ENCODE results near the gene ELF4.

ELF4 gene

DNA sequence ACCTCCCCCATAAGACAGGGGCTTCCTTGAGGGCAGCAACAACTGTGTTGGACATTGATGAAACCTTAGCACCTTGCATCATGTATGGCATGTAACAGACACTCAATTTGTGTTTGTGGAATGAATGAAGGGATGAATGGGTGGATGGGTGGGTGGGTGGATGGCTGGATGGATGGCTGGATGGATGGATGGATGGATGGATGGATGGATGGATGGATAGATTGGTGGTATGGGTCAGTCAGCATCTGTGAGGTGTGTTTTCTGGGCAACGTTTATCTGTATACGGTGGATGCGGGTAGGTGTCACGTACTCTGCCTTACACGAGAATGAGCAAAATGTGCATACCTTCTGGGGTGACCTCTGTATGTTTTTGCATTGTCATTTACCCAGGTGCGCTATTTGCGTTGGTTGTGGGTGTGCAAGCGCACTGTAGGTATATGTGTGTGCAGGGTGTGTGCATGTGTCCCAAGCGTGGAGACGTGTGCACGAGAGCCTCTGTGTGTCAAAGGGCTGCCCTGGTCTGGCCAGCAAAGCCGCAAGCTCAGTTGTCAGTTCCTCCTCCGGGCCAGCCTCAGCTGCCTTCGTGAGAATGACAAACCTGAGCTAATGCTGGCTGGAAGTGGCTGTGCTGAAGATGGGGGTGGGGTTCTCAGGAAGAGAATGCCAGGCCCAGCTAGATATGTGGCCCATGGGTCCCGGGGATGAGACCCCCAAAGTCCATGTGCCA lies 26.5 kb downstream of the ELF4 start:
- no peak for DNase-seq (ENCODE audit: low spot score)

DNA sequence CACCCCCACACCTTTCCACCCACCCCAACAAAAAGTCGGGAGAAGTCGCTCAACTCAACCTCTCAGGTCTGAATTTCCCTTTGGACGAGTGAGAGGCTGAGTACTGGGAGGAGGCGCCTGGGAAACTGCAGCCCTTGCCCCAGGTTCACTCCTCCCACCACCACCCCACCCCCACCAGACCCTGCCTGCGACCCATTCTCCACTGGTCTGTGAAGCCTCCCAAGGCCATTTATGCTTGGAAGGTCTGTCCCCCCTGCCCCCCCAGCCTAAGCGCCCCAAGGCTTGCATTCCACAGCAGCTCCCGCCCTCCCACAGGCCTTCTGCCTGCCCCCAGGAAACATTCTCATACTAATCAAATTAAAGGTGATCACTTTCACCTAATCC lies 27.2 kb downstream of the ELF4 start:
- DNase-seq (ENCODE audit: low spot score) = no peak

DNA sequence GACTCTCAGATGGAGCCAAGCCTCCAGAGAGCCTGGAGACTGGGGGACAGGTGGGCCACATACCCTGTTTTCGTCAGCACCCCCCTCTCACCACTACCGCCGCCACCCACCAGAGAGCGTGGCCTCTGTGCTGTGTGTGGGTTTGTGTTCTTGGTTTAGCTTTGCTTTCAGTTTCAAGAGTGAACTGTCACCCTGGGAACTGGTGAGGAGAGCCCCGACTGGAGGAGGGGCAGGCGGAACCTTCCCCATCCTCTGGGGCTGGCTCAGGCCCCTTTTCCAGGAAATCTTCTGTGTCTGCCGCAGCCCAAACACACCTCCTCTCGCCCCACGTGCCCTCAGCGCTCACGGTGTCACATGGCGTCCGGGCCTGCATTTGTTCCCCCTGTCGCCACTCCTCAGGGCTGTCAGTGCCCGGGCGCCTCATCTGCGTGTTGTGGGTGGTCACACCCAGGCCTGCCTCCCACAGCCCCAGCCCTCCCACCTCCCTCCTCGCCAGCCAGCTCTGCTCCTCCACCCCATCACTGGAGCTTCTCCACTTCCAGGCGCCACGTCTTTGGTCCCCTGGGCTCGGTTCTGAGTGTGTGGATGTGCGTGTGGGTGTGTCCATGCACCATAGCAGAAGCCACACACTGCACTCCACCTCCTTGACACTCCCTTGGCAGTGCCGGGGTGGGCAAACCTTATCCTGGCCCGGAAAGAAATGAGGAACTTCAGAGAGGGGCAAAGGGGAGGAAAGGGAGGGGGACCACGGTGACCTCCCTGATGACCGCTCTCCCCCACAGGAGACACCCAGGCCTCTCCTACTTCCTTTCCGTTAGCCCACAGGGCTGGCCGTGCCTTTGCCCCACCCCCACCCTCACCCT lies 27.8 kb downstream of the ELF4 start:
- DNase-seq (ENCODE audit: low spot score) = no peak

DNA sequence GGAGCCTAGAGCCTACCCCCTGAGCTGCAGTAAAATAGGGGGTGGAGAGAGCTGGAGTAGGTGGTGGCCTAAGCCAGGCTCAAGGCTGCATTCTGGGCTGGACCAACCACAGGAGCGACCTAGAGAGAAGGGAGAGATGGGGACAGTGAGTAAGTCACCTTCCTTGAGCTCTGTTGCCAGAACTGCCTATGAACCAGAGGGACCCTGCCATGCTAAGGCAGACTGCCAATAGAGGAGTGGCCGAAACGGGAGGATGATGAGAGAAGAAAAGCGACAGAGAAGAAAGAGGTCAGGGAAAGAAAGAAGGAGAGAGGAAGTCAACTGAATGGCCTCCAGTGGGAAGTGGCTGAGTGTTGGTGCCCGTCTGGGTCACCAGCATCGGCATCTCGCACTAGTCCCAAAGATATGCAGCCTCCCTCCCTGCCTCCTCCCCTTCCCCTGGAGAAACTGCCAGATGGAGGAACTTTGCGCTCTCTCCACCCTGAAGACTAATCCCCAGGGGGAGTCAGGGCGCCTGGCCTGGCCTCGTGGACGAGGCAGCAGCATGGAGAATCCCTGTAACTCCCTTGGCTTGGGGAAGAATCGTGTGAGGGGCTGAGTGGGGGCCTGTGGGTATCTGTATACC lies 28.8 kb downstream of the ELF4 start:
- DNase-seq (ENCODE audit: low spot score) = no peak

DNA sequence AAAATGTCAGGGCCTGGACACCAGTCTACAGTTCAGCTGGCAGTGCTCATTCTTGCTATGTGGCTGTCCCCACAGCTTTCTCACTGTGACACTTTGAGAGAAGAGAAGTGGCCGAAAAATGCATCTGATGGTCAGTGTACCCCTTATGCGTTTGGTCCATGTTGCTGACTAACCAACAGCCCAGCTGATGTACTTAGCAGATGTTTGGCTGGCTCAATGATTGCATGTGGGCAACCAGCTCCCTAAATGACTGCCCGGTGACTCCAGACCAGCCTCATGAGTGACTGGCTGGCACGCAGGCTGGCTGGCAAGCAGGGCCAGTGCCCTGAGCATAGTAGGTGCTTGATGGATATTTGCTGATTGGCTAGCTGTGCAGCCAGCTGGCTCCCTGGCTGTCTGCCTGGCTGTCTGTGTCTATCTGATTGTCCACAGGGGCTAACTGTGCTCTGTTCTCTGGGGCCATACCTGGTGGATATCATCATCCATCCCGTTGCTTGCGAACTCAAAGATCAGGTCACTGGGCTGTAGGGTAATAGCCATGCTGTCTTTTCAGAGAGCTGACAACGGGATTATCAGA lies 29.4 kb downstream of the ELF4 start:
- no peak for DNase-seq (ENCODE audit: low spot score)

DNA sequence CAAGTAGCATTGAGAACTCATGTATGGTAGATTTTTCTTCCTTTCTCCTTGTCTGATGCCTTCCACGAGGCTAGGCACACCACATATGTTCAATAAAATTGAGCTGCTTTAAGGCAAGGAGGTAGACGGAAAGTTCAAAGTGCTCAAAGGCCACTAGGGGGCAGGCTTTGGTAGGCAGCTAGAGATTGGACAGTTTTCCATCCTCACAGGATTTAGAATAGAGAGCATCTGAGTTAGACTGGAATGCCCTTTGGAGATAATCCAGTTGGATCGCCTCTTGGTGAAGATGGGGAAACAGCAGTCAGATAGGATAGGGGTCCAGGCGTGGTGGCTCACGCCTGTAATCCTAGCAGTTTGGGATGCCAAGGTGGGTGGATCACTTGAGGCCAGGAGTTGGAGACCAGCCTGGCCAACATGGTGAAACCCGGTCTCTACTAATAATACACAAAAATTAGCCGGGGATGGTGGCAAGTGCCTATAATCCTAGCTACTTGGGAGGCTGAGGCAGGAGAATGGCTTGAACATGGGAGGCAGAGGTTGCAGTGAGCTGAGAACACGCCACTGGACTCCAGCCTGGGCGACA lies 30.4 kb downstream of the ELF4 start:
- peak; percentile 62 for DNase-seq (ENCODE audit: low spot score)

DNA sequence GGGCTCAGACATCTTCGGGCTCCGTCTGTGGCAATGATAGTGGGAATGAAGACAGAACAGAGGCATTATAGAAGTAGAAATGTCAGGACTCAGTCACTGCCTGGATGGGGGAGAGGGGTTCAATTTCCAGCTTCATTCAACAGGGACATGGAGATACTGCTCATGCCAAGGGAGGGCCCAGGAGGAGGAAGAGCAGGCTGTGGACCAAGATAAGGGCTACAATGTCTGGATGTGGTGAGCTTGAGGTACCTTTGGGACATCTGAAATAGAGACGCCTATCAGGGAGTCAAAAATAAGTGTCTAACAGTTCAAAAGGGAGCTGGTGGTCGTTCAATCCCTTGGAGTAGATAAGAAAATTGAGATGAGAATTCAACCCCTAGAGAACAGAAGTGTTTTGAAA lies 34.5 kb downstream of the ELF4 start:
- no peak for DNase-seq (ENCODE audit: low spot score)

DNA sequence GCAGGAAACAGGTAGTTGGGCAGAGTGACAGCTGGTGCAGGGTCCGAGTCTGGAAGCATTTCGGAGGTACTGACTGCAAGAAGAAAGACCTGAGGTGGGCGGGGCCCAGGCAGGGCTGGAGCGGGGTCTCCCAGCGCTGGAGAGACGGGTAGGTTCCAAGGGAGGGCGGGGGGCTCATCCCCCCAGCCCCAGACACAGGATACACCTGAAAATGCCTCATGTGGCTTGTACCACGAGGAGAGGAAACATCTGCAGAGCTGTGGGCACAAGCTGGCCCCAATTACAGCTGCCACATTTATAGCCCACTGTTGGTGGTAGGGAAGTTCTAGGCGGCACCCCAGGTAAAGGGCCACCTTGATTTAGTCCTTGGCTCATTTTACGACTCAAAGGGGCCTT lies 38.0 kb downstream of the ELF4 start:
- DNase-seq (ENCODE audit: low spot score) = no peak

DNA sequence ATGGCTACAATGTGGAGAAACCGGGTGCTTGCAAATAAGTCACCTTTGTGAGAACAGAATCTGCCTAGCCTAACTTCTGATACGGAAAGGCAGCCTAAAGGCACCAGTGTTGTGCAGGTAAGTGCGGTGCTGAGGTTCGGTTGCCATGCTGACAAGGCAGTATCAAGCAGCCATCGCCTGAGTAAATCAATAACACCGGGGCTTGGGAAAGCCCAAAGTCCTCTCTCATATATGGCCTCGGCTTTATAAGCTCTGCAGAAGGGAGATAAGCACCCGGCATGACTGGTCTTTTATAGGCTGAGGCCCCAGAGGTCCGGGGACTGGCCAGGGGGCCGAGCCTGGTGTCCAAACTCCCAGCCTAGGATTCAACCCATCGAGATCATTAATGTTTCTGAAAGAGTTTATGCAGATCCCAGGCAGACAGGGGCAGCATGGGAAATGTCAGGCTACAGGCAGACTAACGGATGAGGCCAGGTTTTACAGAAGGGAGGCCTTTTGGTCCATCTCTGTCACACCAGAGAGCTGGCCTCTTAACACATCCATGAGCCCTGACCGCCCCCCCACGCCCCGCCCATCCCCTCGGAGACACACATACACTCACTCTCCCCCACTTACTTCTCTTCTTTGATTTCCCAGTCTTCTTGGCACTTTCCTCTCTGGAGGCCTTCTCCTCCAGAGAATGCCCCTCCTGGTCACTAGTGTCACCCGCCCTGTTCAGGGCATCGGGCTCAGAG lies 38.5 kb downstream of the ELF4 start:
- no peak for DNase-seq (ENCODE audit: low spot score)

DNA sequence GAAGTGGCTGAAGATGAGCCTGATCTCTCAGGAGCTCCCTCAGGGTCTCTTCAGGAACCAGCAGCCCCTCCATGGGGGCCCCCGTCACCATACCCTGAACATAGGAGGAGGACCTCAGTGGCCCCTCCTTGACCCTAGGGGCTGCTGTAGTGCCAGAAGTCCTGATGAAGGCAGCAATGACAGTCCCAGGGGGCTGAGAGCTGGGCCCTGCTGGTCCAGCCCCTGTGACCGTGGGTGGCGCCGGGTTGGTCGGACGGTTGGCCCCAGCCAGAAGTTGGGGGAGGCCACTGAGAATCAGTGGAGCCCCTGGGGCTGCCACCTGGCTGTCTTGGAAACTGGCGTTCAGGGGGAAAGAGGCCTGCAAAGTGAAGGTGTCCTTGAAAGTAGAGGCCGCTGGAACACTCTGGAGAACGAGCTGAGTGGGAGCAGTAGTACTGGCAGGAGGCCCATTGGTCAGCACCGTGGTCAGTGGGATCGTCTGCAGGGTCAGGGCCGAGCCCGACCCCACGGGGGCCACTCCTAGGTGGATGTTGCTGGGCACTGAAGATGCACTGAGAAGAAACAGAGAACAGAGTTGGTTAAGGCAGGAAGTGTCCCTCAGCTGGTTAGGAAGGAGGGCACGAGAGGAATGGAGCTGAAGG lies 43.2 kb downstream of the ELF4 start:
- DNase-seq (ENCODE audit: low spot score) = no peak

DNA sequence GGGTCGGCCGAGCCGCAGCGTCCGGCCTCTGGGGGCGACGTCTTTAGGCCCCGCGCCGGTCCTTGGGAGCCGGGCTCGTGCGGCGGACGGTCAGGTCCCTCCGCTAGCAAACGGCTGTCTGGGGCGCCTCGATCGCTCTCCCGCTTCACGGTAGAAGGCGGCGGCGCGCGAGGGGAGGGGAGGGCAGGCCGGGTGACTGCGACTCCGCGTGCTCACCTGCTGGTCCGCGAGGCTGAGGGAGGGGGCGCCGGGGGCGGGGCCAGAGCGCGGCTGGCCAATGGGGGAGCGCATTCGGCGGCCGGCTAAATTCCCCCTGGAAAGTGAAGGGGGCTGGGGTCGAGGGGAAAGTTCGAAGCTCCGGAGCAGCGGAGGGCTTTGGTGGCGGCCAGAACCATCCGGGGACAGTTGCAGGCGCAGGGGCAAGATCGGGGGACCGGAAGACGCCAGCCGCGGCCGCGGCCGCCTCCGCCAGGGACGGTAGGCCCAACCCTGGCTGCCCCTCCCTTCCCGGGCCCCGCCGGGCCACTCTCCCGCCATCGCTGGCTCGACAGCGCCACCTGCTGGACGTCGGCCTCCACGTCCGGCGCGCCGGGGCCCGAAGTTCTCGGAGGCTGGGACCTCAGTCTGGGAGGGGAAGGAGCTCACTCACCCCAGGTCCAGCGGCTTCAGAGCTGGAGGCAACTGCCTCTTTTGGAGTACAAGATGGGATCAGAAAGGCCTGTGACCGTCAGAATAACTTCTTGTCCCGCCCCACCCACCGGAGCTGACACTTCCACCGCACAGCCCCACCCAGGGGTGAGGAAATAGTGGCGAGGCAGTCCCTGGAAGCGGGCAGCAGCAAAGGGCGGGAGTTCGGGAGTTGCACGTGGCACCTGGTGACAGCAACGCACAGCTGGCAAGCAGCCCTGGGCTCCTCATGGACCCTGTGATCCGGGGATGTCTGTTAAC lies 49.9 kb downstream of the ELF4 start:
- DNase-seq (ENCODE audit: low spot score) = peak; percentile 43

DNA sequence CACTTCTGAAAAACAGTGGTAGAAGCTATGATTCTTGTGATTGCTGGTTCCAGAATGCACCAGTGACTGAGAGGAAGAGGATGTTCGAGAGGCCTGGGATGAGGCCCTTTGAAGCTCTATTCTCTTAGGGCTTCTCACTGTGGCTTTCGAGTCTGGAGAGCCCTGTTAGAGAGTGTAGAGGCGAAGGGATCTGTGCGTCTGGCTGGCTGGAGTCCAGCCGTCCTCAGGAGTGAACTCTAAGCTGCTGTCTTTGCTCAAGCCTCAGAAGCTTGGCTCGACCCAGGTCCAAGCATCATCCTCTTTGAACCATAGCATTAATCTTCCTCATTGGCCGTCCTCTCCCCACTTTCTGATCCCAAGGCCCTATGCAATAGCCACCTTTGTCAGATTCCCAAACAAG lies 51.6 kb downstream of the ELF4 start:
- no peak for DNase-seq (ENCODE audit: low spot score)

DNA sequence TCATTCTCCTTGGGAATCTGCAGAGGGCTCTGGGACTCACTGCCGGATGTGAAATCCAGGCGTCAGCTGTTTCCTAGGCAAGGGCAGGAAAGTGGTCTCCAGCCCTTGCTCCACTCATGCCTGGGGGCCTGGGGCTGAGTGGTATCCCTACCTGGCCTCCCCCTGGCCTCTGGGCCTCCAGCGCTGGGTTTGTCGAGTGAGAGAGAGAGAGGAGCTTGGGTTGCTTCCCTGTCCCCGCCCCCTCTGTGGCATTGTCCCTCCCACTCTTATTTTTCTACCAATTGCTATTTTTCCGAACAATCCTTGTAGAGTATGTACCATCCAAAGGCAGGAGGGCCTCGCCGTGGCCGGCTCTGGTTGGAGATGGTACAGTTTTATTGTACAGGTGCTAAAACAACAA lies 53.1 kb downstream of the ELF4 start:
- DNase-seq (ENCODE audit: low spot score) = no peak

DNA sequence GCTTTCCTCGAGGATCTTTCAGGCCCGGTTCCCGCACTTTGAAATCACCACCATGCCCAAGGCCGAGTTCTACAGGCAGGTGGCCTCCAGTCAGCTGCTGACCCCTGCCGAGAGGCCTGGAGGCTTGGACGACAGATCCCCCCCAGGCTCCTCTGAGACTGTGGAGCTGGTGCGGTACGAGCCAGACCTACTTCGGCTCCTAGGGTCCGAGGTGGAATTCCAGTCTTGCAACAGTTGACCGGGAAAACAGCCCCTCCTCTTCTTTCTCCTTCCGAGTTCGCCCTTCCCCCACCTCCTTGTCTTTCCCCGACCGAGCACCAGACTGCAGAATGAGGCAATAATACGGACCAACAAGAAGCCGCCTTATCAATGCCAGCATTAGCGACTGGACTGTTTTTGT lies 54.4 kb downstream of the ELF4 start:
- DNase-seq (ENCODE audit: low spot score) = no peak

DNA sequence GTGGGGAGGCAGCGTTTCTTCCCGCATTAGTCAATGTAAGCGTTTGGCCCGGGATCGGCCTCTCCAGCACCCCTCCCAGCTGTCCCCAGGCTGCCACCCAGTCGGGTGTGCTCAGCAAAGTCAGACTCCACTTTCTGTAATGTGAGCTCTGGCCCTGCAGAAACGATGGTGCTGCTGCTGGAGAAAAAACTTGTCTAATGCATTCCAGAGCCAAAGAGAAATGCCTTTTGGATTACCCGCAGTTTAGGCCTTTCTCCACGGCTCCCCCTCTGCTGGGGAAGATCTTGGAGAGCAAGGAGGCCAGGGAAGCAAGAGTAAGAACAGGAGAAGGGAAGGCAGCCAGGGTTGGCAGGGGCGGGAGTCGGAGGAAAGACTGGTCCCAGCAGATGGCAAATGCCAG lies 55.2 kb downstream of the ELF4 start:
- DNase-seq (ENCODE audit: low spot score) = no peak

DNA sequence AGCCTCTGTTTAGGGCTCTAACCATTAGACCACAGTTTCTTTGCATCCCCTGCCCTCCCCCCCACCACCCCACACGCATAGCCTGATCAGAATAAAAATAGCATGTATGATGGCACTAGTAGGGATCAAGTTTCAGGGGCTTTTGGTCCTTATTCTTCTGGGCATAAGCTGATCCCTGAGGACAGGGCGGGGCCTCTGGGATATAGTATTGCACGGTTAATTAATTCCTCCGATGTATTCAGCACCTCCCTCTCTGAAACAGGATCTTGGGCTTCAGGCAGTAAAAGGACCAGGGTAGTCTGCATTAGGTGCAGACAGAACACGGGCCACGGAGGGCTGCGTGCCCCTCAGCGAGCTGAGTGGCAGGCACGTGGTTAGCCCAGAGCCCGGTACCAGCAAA lies 57.1 kb downstream of the ELF4 start:
- DNase-seq (ENCODE audit: low spot score) = no peak

DNA sequence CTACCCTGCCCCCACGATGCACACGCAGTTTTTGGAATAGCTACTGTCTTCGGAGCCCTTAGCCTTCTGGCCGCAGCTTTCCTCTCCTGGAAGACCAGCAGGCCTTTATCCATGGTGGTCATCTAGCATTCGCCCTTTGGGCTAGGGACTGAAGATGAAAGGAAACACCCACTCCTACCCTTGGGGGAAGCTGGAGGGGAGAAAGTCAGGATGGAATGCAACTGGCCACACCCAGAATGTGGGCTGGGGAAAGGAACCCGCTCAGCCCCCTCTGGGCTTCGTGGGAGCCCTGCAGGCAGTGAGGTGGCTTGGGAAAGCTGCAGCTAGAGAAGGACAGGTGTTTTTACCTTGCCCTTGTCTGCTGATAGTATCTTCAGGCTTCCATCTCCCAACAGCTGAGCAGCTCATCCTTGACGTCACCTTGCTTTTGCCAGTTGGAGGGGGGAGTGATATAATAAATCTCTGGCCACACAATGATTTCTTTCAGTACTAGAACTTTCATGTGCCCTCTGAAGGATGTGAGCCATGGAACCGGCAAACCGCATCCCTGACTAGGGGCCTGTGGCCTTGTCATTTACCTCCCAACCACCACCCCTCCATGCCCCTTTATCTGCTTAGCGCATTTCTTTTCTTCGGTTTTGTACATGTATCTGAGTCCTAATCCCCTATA lies 59.0 kb downstream of the ELF4 start:
- DNase-seq (ENCODE audit: low spot score) = no peak

DNA sequence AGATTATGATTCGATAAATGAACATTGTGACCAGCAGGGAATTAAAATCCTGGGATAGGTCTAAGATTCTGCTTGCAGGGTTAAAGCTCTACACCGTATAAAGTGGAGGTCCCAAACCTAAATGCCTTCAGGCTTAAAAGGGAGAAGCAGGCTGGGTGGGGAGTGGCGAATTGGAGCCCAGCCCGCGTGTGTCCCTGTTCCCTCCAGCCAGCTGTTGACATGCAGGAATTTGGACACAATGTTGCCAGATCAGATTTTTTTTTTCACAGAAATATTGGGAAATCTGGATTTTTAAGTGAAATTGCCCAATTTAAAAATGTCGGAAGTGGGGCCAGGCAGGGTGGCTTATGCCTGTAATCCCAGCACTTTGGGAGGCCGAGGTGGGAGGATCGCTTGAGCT lies 60.5 kb downstream of the ELF4 start:
- DNase-seq (ENCODE audit: low spot score) = no peak

DNA sequence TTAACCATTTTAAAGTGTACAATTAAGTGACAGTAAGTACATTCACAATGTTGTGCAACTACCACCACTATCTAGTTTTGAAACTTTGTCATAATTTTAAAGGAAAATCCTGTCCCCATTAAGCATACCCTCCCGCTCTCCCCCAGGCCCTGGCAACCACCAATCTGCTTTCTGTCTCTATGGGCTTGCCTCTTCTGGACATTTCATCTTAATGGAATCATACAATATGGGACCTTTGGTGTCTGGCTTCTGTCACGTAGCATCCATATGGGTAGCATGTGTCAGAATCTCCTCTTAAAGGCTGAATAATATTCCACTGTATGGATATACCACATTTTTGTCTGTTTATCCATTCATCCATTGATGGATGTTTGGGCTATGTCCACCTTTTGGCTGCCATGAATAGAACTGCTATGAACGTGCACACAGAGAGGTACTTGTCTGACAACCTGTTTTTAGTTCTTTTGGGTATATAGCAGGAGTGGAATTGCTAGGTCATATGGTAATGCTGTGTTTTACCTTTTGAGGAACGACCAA lies 61.5 kb downstream of the ELF4 start:
- no peak for DNase-seq (ENCODE audit: low spot score)

Data from putamen (tissue), 1 donor.